Neural progenitor cell (in vitro differentiated cells): ENCODE results near the gene CDS1.

ENCODE experiments used
- CTCF ChIP-seq: fragments of 200-600 bp; sonication (generic); IDR thresholded peaks from 2 replicates; pipeline ENCODE4 v1.5.1; 2017; ENCODE audit warnings: antibody characterized with exemption, mild to moderate bottlenecking
- EZH2phosphoT487 ChIP-seq: fragments of 200-600 bp; sonication (generic); IDR thresholded peaks from 2 replicates; pipeline ENCODE4 v1.6.1; 2017; ENCODE audit warnings: antibody characterized with exemption

- TF ChIP-seq CTCF (no peak), EZH2phosphoT487 (no peak)
Observed at GRCh38 chr4:84573385-84574068, 9.4 kb upstream of the CDS1 start.
